Stimulated activated naive CD8-positive, alpha-beta T cell treated with anti-CD3 and anti-CD28 coated beads, Interleukin-15, Interleukin-2, amounts not matched to agents 100 ng/mL and 50 ng/mL, for 24 hours (primary cell): ENCODE measurements around the gene PDZD2.

ENCODE experiments used
- H3K27ac Mint-ChIP-seq: one replicate; pipeline ENCODE4 v1.8.0; 2021; ENCODE audit warnings: mild to moderate bottlenecking, mixed read lengths
- H3K27me3 Mint-ChIP-seq: one replicate; pipeline ENCODE4 v1.8.0; 2021; ENCODE audit warnings: mixed read lengths
- H3K36me3 Mint-ChIP-seq: one replicate; pipeline ENCODE4 v1.8.0; 2021; ENCODE audit warnings: low read depth, mixed read lengths
- H3K4me1 Mint-ChIP-seq: one replicate; pipeline ENCODE4 v1.8.0; 2021; ENCODE audit warnings: low read depth, mixed read lengths
- H3K4me3 Mint-ChIP-seq: one replicate; pipeline ENCODE4 v1.8.0; 2021; ENCODE audit warnings: mild to moderate bottlenecking, mixed read lengths
- H3K9me3 Mint-ChIP-seq: one replicate; pipeline ENCODE4 v1.8.0; 2021; ENCODE audit warnings: mixed read lengths

PDZD2 gene

GRCh38 chr5:32144378-32145207 is 505.7 kb downstream of the PDZD2 start:
- peaks cover 42% of the 10 kb centered on the region for H3K36me3 Mint-ChIP-seq
- no peak overlapping the region for H3K4me3 Mint-ChIP-seq
- peaks cover 52% of the 10 kb centered on the region for H3K4me1 Mint-ChIP-seq
- no peaks in the 10 kb centered on the region for H3K27me3 Mint-ChIP-seq
- H3K9me3 Mint-ChIP-seq, result no peaks in the 10 kb centered on the region
- H3K27ac Mint-ChIP-seq, result no peak overlapping the region

- Mint-ChIP-seq H3K4me3 (no peak overlapping the region), H3K27ac (no peak overlapping the region), H3K4me1 (peaks cover 48% of the 10 kb centered on the region), H3K27me3 (no peaks in the 10 kb centered on the region), H3K9me3 (no peaks in the 10 kb centered on the region), H3K36me3 (peaks cover 35% of the 10 kb centered on the region)
Measured at GRCh38 chr5:32145378-32145777, 506.4 kb downstream of the PDZD2 start.

- no peaks in the 10 kb centered on the region for H3K9me3 Mint-ChIP-seq
- H3K36me3 Mint-ChIP-seq, result peaks cover 32% of the 10 kb centered on the region
- no peak overlapping the region for H3K27ac Mint-ChIP-seq
- H3K4me1 Mint-ChIP-seq, result peaks cover 52% of the 10 kb centered on the region
- H3K27me3 Mint-ChIP-seq, result no peaks in the 10 kb centered on the region
- no peak overlapping the region for H3K4me3 Mint-ChIP-seq
Measured at GRCh38 chr5:32147236-32147635, 508.3 kb downstream of the PDZD2 start.

- H3K27me3 Mint-ChIP-seq, result no peaks in the 10 kb centered on the region
- H3K4me1 Mint-ChIP-seq, result peaks cover 56% of the 10 kb centered on the region
- no peaks in the 10 kb centered on the region for H3K9me3 Mint-ChIP-seq
- no peak overlapping the region for H3K27ac Mint-ChIP-seq
- peaks cover 34% of the 10 kb centered on the region for H3K36me3 Mint-ChIP-seq
- H3K4me3 Mint-ChIP-seq, result no peak overlapping the region
Measured at GRCh38 chr5:32147959-32148358, 509.0 kb downstream of the PDZD2 start.

GRCh38 chr5:32150366-32150765 is 511.4 kb downstream of the PDZD2 start:
- no peak overlapping the region for H3K4me3 Mint-ChIP-seq
- peaks cover 66% of the 10 kb centered on the region for H3K4me1 Mint-ChIP-seq
- peaks cover 35% of the 10 kb centered on the region for H3K36me3 Mint-ChIP-seq
- no peak overlapping the region for H3K27ac Mint-ChIP-seq
- no peaks in the 10 kb centered on the region for H3K9me3 Mint-ChIP-seq
- no peaks in the 10 kb centered on the region for H3K27me3 Mint-ChIP-seq

- Mint-ChIP-seq H3K4me1 (peaks cover 62% of the 10 kb centered on the region), H3K27me3 (no peaks in the 10 kb centered on the region), H3K36me3 (peaks cover 36% of the 10 kb centered on the region), H3K27ac (no peak overlapping the region), H3K4me3 (no peak overlapping the region), H3K9me3 (no peaks in the 10 kb centered on the region)
Measured at GRCh38 chr5:32151198-32151597, 512.3 kb downstream of the PDZD2 start.

GRCh38 chr5:32153723-32154122 is 514.8 kb downstream of the PDZD2 start:
- Mint-ChIP-seq H3K4me1 (peaks cover 54% of the 10 kb centered on the region), H3K27me3 (no peaks in the 10 kb centered on the region), H3K4me3 (no peak overlapping the region), H3K9me3 (no peaks in the 10 kb centered on the region), H3K27ac (peak overlapping the region; percentile 20), H3K36me3 (peaks cover 36% of the 10 kb centered on the region)

GRCh38 chr5:32155211-32155610 is 516.3 kb downstream of the PDZD2 start:
- Mint-ChIP-seq H3K4me1 (peaks cover 43% of the 10 kb centered on the region), H3K36me3 (peaks cover 30% of the 10 kb centered on the region), H3K9me3 (no peaks in the 10 kb centered on the region), H3K27ac (no peak overlapping the region), H3K27me3 (no peaks in the 10 kb centered on the region), H3K4me3 (no peak overlapping the region)

GRCh38 chr5:32156635-32157034 is 517.7 kb downstream of the PDZD2 start:
- Mint-ChIP-seq H3K4me3 (no peak overlapping the region), H3K27ac (no peak overlapping the region), H3K9me3 (no peaks in the 10 kb centered on the region), H3K4me1 (peaks cover 46% of the 10 kb centered on the region), H3K27me3 (no peaks in the 10 kb centered on the region), H3K36me3 (peaks cover 36% of the 10 kb centered on the region)

- H3K4me1 Mint-ChIP-seq, result peaks cover 42% of the 10 kb centered on the region
- H3K4me3 Mint-ChIP-seq, result no peak overlapping the region
- no peaks in the 10 kb centered on the region for H3K9me3 Mint-ChIP-seq
- H3K27me3 Mint-ChIP-seq, result no peaks in the 10 kb centered on the region
- no peak overlapping the region for H3K27ac Mint-ChIP-seq
- H3K36me3 Mint-ChIP-seq, result peaks cover 32% of the 10 kb centered on the region
Measured at GRCh38 chr5:32157078-32157477, 518.1 kb downstream of the PDZD2 start.

- H3K4me1 Mint-ChIP-seq, result peaks cover 37% of the 10 kb centered on the region
- H3K9me3 Mint-ChIP-seq, result no peaks in the 10 kb centered on the region
- H3K36me3 Mint-ChIP-seq, result peaks cover 22% of the 10 kb centered on the region
- H3K4me3 Mint-ChIP-seq, result no peak overlapping the region
- no peaks in the 10 kb centered on the region for H3K27me3 Mint-ChIP-seq
- H3K27ac Mint-ChIP-seq, result no peak overlapping the region
Measured at GRCh38 chr5:32158679-32158975, 519.7 kb downstream of the PDZD2 start.

- Mint-ChIP-seq H3K9me3 (no peaks in the 10 kb centered on the region), H3K27ac (no peak overlapping the region), H3K4me3 (no peak overlapping the region), H3K4me1 (peaks cover 36% of the 10 kb centered on the region), H3K27me3 (no peaks in the 10 kb centered on the region), H3K36me3 (peaks cover 21% of the 10 kb centered on the region)
Measured at GRCh38 chr5:32159328-32160072, 520.6 kb downstream of the PDZD2 start.

GRCh38 chr5:32160228-32160627 is 521.3 kb downstream of the PDZD2 start:
- peaks cover 34% of the 10 kb centered on the region for H3K4me1 Mint-ChIP-seq
- no peak overlapping the region for H3K4me3 Mint-ChIP-seq
- no peaks in the 10 kb centered on the region for H3K9me3 Mint-ChIP-seq
- H3K27me3 Mint-ChIP-seq, result no peaks in the 10 kb centered on the region
- no peak overlapping the region for H3K27ac Mint-ChIP-seq
- H3K36me3 Mint-ChIP-seq, result peaks cover 25% of the 10 kb centered on the region
